ENCODE results near the gene SUPT3H. TPM values are rescaled to one million over a fixed set of nuclear protein-coding genes. Genes with fewer than 3 reads are reported as not detected.

Gene SUPT3H
- total and polyA plus RNA-seq, 2 donors from 2014 or later: 10.1 to 12.5 TPM

DNA sequence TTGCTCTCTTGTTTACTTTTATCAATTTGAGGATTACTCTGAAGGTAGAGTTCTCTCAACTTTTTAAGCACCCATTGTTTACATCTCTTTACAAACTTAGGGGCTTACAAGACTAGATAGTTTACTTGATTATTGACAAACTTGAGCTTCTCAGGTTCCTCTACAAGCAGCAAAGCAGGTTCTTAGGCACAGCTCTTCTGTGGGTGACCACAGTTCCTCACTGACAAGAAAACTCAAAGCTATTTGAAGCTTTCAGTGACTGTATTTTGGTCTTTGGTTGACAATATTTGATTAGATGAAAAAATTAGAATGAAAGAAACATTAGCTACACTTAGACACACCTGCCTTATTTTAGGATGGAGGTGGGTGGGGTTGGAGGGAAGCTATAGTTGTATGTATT lies 376.9 kb downstream of the SUPT3H start:
- H3K36me3 ChIP-seq (ENCODE audit: control insufficient read depth in 2 of 3, insufficient read depth in 3 of 3, low read length in 3 of 3): no peaks in the 10 kb centered on the region
- intact Hi-C loops (cut with DNase I): no loop called here
- DNase-seq (no peak), FAIRE-seq (no peak)
- no peaks in the 10 kb centered on the region for H3K4me1 ChIP-seq (ENCODE audit: control insufficient read depth in 2 of 3, insufficient read depth in 2 of 3, low read depth in 1 of 3, low read length in 3 of 3)
- no peak overlapping the region for H3K27ac ChIP-seq (ENCODE audit: low read depth in 2 of 2, low read length in 2 of 2)
- H3K27me3 ChIP-seq (ENCODE audit: control insufficient read depth, insufficient read depth, low read length): no peaks in the 10 kb centered on the region
- TF ChIP-seq, protein P1, sequence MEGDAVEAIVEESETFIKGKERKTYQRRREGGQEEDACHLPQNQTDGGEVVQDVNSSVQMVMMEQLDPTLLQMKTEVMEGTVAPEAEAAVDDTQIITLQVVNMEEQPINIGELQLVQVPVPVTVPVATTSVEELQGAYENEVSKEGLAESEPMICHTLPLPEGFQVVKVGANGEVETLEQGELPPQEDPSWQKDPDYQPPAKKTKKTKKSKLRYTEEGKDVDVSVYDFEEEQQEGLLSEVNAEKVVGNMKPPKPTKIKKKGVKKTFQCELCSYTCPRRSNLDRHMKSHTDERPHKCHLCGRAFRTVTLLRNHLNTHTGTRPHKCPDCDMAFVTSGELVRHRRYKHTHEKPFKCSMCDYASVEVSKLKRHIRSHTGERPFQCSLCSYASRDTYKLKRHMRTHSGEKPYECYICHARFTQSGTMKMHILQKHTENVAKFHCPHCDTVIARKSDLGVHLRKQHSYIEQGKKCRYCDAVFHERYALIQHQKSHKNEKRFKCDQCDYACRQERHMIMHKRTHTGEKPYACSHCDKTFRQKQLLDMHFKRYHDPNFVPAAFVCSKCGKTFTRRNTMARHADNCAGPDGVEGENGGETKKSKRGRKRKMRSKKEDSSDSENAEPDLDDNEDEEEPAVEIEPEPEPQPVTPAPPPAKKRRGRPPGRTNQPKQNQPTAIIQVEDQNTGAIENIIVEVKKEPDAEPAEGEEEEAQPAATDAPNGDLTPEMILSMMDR (IDR thresholded peaks at IDR 0.05; ENCODE audit: borderline replicate concordance, extremely low read depth, insufficient read depth): no peak
- H3K9ac ChIP-seq (ENCODE audit: low read length in 3 of 3): no peak overlapping the region
- H3K9me3 ChIP-seq (ENCODE audit: control insufficient read depth in 2 of 3, insufficient read depth in 1 of 3, low read length in 3 of 3): no peaks in the 10 kb centered on the region
- H3K4me3 ChIP-seq (ENCODE audit: low read length in 3 of 3): no peak overlapping the region

DNA sequence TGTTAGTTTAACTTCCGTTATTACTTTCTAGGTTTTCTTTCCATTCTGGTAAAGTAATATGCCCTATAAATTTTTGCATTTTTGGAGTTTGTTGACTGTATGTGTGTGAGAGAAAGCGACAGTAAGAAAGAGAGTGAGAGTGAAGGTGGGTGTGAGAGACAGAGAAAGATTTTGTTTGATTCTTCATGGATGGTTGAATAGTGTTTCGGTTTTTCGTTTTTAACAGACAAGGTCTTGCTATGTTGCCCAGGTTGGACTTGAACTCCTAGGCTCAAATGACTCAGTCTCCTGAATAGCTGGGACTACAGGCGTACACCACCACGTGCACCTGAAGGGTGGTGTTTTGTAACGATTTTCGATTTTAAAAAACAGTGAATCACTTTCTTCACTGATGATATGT lies 378.7 kb downstream of the SUPT3H start:
- H3K9me3 ChIP-seq (ENCODE audit: control insufficient read depth in 2 of 3, insufficient read depth in 1 of 3, low read length in 3 of 3): no peaks in the 10 kb centered on the region
- TF ChIP-seq, protein P1 (IDR thresholded peaks at IDR 0.05; ENCODE audit: borderline replicate concordance, extremely low read depth, insufficient read depth): no peak
- no peak overlapping the region for H3K27ac ChIP-seq (ENCODE audit: low read depth in 2 of 2, low read length in 2 of 2)
- no peak overlapping the region for H3K9ac ChIP-seq (ENCODE audit: low read length in 3 of 3)
- H3K27me3 ChIP-seq (ENCODE audit: control insufficient read depth, insufficient read depth, low read length): no peaks in the 10 kb centered on the region
- intact Hi-C loops (cut with DNase I): no loop called here
- FAIRE-seq (no peak), DNase-seq (no peak)
- no peaks in the 10 kb centered on the region for H3K36me3 ChIP-seq (ENCODE audit: control insufficient read depth in 2 of 3, insufficient read depth in 3 of 3, low read length in 3 of 3)
- H3K4me3 ChIP-seq (ENCODE audit: low read length in 3 of 3): no peak overlapping the region
- no peaks in the 10 kb centered on the region for H3K4me1 ChIP-seq (ENCODE audit: control insufficient read depth in 2 of 3, insufficient read depth in 2 of 3, low read depth in 1 of 3, low read length in 3 of 3)

DNA sequence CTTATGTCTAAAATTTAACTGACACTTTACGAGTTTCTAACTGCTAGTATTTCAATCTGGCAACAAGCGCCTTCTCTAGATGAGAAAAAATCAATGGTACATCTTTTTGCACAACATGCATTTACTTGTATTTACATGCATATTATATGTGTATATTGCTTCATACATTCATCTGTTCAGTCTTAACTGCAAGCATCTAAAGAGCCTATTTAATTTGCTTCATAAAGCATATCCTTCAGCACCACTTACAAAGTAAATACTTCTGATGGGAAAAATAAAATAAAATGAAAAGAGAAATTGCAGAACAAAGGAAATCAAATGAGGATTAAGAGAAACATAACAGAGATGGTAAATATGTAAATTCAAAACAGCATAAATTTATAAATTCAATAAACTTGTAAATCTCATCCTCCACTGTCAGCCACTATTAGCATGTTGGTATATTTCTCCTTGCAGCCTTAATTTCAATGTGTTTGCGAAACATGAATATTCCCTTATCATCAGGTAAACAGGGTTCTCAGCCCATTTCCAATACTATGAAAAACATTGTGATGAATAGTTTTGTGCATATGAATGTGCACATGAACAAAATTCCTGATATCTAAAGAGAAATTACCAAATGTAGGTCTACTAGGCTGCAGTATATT lies 382.1 kb downstream of the SUPT3H start:
- H3K27me3 ChIP-seq (ENCODE audit: control insufficient read depth, insufficient read depth, low read length): no peaks in the 10 kb centered on the region
- DNase-seq (no peak), FAIRE-seq (no peak)
- no peaks in the 10 kb centered on the region for H3K9me3 ChIP-seq (ENCODE audit: control insufficient read depth in 2 of 3, insufficient read depth in 1 of 3, low read length in 3 of 3)
- no peaks in the 10 kb centered on the region for H3K4me1 ChIP-seq (ENCODE audit: control insufficient read depth in 2 of 3, insufficient read depth in 2 of 3, low read depth in 1 of 3, low read length in 3 of 3)
- no peaks in the 10 kb centered on the region for H3K36me3 ChIP-seq (ENCODE audit: control insufficient read depth in 2 of 3, insufficient read depth in 3 of 3, low read length in 3 of 3)
- TF ChIP-seq, protein P1 (IDR thresholded peaks at IDR 0.05; ENCODE audit: borderline replicate concordance, extremely low read depth, insufficient read depth): no peak
- no peak overlapping the region for H3K4me3 ChIP-seq (ENCODE audit: low read length in 3 of 3)
- no peak overlapping the region for H3K27ac ChIP-seq (ENCODE audit: low read depth in 2 of 2, low read length in 2 of 2)
- intact Hi-C loops (cut with DNase I): no loop called here
- no peak overlapping the region for H3K9ac ChIP-seq (ENCODE audit: low read length in 3 of 3)

DNA sequence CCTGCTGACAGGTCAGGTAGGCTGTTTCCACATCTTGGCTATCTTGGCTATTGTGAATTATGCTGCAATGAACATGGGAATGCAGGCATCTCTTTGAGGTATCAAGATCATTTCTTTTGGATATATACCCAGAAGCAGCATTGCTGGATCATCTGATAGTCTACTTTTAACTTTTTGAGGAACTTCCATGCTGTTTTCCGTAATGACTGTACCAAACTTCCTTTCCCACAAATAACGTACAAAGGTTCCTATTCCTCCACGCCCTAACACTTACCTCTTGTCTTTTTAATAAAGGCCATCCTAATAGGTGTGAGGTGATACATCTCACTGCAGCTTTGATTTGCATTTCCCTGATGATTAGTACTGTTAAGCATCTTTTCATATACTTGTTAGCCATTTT lies 388.3 kb downstream of the SUPT3H start:
- H3K27me3 ChIP-seq (ENCODE audit: control insufficient read depth, insufficient read depth, low read length): no peaks in the 10 kb centered on the region
- DNase-seq: no peak
- H3K27ac ChIP-seq (ENCODE audit: low read depth in 2 of 2, low read length in 2 of 2): no peak overlapping the region
- H3K4me3 ChIP-seq (ENCODE audit: low read length in 3 of 3): no peak overlapping the region
- intact Hi-C loops (cut with DNase I): no loop called here
- no peaks in the 10 kb centered on the region for H3K9me3 ChIP-seq (ENCODE audit: control insufficient read depth in 2 of 3, insufficient read depth in 1 of 3, low read length in 3 of 3)
- no peaks in the 10 kb centered on the region for H3K36me3 ChIP-seq (ENCODE audit: control insufficient read depth in 2 of 3, insufficient read depth in 3 of 3, low read length in 3 of 3)
- TF ChIP-seq, protein P1 (IDR thresholded peaks at IDR 0.05; ENCODE audit: borderline replicate concordance, extremely low read depth, insufficient read depth): no peak
- FAIRE-seq: no peak
- H3K4me1 ChIP-seq (ENCODE audit: control insufficient read depth in 2 of 3, insufficient read depth in 2 of 3, low read depth in 1 of 3, low read length in 3 of 3): no peaks in the 10 kb centered on the region
- H3K9ac ChIP-seq (ENCODE audit: low read length in 3 of 3): no peak overlapping the region
